Measurements from ENCODE around the gene GUCD1. TPM values are rescaled to one million over a fixed set of nuclear protein-coding genes. Genes with fewer than 3 reads are reported as not detected.
"Not testable (repeated sequence)": the region's sequence is repeated elsewhere in the genome, so short reads cannot be mapped to it uniquely, and the experiment has no call there.

GUCD1 gene
- total RNA-seq, 1 experiment from 2014 or later, result 48.4 TPM

DNA sequence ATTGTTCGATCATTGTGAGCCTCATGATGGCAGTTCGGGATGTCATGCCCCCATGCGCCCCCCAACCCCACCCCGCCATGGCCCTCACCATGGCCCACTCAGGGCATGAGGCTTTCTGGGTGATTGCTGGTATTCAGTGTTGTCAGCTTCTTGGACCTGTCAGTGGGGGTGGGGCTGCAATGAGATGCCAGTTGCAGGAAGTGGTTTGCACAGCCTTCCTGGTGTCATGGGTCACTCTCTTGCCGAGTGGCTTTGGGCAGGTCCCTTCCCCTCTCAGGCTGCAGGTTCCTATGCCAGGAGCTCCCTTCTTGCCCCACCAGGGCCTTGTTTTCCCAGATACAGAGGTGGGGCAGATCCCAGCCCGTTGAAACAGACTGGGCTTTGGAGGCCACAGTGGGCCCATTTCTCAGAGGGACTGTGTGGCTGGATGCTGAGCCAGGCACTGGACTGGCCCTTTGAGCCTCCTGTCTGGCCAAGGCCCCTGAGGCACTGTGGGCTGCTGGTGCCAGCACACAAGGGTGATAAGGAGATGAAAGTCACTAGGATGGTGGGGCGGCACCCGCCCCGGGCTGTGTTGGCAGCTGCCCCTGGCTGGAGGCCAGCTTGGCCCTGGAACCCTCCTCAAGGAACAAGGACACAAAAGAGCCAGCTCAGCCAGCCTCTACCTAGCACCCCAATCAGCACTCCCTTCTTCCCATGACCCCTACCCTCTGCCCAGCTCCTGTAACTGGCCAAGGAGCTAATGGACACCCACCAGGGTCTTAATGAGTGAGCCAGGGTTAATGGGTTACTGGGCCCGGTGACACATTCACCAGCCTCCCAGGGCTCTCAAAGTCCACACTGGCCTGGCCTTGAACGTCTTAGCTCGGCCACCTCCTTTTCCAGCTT, 46.5 kb upstream of the GUCD1 start:
- ChIA-PET CTCF (no interaction called here), POLR2A (no interaction called here)
- intact Hi-C loops (cut with micrococcal nuclease), result no loop called here
- H3K4me1 Mint-ChIP-seq (ENCODE audit: insufficient read depth, unreplicated experiment), result no peaks in the 10 kb centered on the region
- H3K4me3 Mint-ChIP-seq (ENCODE audit: unreplicated experiment), result no peak overlapping the region
- peaks cover 4% of the 10 kb centered on the region for H3K36me3 Mint-ChIP-seq (ENCODE audit: insufficient read depth, unreplicated experiment)
- H3K27ac Mint-ChIP-seq (ENCODE audit: low read depth, unreplicated experiment), result no peak overlapping the region
- no peaks in the 10 kb centered on the region for H3K27me3 Mint-ChIP-seq (ENCODE audit: insufficient read depth, unreplicated experiment)
- H3K9me3 Mint-ChIP-seq (ENCODE audit: unreplicated experiment), result no peaks in the 10 kb centered on the region
- DNase-seq (ENCODE audit: unreplicated experiment), result no peak
- BruUV-seq (replicated peaks), result no TSS peak
- TF ChIP-seq, protein P1, sequence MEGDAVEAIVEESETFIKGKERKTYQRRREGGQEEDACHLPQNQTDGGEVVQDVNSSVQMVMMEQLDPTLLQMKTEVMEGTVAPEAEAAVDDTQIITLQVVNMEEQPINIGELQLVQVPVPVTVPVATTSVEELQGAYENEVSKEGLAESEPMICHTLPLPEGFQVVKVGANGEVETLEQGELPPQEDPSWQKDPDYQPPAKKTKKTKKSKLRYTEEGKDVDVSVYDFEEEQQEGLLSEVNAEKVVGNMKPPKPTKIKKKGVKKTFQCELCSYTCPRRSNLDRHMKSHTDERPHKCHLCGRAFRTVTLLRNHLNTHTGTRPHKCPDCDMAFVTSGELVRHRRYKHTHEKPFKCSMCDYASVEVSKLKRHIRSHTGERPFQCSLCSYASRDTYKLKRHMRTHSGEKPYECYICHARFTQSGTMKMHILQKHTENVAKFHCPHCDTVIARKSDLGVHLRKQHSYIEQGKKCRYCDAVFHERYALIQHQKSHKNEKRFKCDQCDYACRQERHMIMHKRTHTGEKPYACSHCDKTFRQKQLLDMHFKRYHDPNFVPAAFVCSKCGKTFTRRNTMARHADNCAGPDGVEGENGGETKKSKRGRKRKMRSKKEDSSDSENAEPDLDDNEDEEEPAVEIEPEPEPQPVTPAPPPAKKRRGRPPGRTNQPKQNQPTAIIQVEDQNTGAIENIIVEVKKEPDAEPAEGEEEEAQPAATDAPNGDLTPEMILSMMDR (IDR thresholded peaks at IDR 0.05; ENCODE audit: unreplicated experiment), result no peak

DNA sequence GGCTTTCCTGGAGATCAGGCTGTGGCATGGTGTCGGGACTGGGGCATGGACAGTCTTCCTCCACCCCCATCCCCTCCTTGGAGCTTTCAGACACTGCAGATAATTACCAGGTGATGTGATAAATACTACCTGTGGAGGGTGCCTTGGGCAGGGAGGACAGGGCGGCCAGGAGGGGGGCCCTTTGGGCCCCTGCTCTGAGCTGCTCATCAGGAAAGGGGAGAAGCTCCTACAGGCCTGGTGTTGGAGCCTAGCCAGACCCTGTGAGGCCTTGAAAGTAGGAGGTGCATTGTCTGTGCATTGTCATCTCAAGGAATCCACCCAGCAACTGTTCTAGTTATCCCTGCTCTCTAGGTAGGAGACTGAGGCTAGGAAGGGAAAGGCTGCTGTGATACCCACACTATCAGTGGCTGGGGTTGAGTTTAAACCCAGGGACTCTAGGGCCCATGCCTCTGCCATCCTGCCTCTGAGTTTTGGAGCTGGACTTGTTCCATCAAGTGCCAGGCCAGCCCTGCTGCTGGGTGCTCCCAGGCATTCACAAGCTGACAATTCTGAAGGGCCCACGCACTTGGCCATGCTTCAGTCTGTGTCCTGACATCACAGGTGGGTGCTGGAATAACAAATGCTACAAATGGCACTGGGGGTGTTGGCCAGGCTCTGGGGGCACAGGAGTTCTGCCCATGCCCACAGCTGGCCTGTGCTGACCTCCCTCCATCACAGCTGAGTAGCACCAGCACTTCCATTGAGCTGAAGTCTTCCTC, 45.2 kb upstream of the GUCD1 start:
- H3K27ac Mint-ChIP-seq (ENCODE audit: low read depth, unreplicated experiment); H3K4me3 Mint-ChIP-seq (ENCODE audit: unreplicated experiment); H3K36me3 Mint-ChIP-seq (ENCODE audit: insufficient read depth, unreplicated experiment); POLR2A ChIA-PET; intact Hi-C loops (cut with micrococcal nuclease); H3K4me1 Mint-ChIP-seq (ENCODE audit: insufficient read depth, unreplicated experiment); H3K27me3 Mint-ChIP-seq (ENCODE audit: insufficient read depth, unreplicated experiment); DNase-seq (ENCODE audit: unreplicated experiment); BruUV-seq (replicated peaks); CTCF ChIA-PET; H3K9me3 Mint-ChIP-seq (ENCODE audit: unreplicated experiment): not testable (repeated sequence)

DNA sequence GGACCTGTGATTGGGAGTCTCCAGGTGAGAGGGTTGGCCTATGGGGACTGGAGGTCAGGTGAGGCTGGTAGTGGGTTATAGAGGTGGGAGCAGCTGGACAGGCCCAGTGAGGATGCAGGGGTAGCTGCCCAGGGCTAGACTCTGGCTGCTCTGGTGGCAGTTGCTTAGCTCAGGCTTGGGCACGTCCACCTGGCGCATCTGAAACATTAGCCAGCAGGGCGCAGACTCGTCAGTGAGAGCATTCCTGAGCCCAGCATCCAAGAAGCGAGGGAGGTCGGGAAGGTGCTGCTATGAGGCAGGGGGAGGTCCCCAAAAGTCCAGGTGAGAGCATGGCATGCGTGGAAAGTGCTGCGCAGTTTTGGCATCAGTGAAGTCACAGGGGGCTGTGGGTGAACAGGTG, 44.6 kb upstream of the GUCD1 start:
- H3K27ac Mint-ChIP-seq (ENCODE audit: low read depth, unreplicated experiment), result no peak overlapping the region
- intact Hi-C loops (cut with micrococcal nuclease), result no loop called here
- TF ChIP-seq, protein P1 (IDR thresholded peaks at IDR 0.05; ENCODE audit: unreplicated experiment), result no peak
- ChIA-PET POLR2A (no interaction called here), CTCF (no interaction called here)
- no peaks in the 10 kb centered on the region for H3K27me3 Mint-ChIP-seq (ENCODE audit: insufficient read depth, unreplicated experiment)
- no TSS peak for BruUV-seq (replicated peaks)
- H3K4me3 Mint-ChIP-seq (ENCODE audit: unreplicated experiment), result no peak overlapping the region
- DNase-seq (ENCODE audit: unreplicated experiment), result no peak
- H3K9me3 Mint-ChIP-seq (ENCODE audit: unreplicated experiment), result no peaks in the 10 kb centered on the region
- H3K4me1 Mint-ChIP-seq (ENCODE audit: insufficient read depth, unreplicated experiment), result no peaks in the 10 kb centered on the region
- H3K36me3 Mint-ChIP-seq (ENCODE audit: insufficient read depth, unreplicated experiment), result peaks cover 4% of the 10 kb centered on the region

DNA sequence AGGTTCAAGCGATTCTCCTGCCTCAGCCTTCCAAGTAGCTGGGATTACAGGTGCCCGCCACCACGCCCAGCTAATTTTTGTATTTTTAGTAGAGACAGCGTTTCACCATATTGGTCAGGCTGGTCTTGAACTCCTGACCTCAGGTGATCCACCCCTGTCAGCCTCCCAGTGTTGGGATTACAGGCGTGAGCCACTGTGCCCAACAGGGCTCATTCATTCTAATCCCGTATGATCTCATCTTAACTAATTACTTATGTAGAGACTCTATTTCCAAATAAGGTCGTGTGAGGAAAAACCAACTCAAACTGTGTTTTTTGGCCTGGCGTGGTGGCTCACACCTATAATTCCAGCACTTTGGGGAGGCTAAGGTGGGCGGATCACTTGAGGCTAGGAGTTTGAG, 42.1 kb upstream of the GUCD1 start:
- DNase-seq (ENCODE audit: unreplicated experiment); intact Hi-C loops (cut with micrococcal nuclease); H3K4me3 Mint-ChIP-seq (ENCODE audit: unreplicated experiment); H3K27me3 Mint-ChIP-seq (ENCODE audit: insufficient read depth, unreplicated experiment); H3K27ac Mint-ChIP-seq (ENCODE audit: low read depth, unreplicated experiment); BruUV-seq (replicated peaks); POLR2A ChIA-PET; H3K4me1 Mint-ChIP-seq (ENCODE audit: insufficient read depth, unreplicated experiment); H3K9me3 Mint-ChIP-seq (ENCODE audit: unreplicated experiment); H3K36me3 Mint-ChIP-seq (ENCODE audit: insufficient read depth, unreplicated experiment): not testable (repeated sequence)
- CTCF ChIA-PET, result interaction anchor here (0.7 to 1.0 kb wide), 2 partner anchors 9 to 154 kb away, joined by 3 read pairs; no protein-coding TSS in a partner anchor

DNA sequence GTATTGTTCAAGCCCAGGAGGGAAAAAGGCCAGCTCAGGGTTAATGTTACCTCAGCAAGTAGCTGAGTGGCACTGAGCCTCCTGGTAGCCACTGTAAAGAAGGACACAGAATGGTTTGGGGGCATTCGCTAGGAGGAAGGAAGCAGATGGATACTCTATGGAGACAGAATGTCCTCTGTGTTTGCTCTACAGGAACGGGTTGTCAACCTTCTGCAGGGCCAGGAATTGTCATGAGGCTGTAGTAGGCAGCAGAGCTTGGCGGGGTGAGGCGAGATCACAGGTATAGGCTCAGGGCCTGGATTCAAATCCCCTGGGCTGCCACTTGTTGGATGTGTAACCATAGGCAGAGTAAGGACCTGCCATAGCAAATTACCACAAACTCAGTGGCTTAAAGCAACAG, 40.9 kb upstream of the GUCD1 start:
- CTCF ChIA-PET, result no interaction called here
- no peaks in the 10 kb centered on the region for H3K27me3 Mint-ChIP-seq (ENCODE audit: insufficient read depth, unreplicated experiment)
- BruUV-seq (replicated peaks), result no TSS peak

More for the DNA sequence above, 40.9 kb upstream of the GUCD1 start:
- H3K4me1 Mint-ChIP-seq (ENCODE audit: insufficient read depth, unreplicated experiment), result no peaks in the 10 kb centered on the region
- H3K27ac Mint-ChIP-seq (ENCODE audit: low read depth, unreplicated experiment), result no peak overlapping the region
- no peak overlapping the region for H3K4me3 Mint-ChIP-seq (ENCODE audit: unreplicated experiment)
- peaks cover 4% of the 10 kb centered on the region for H3K36me3 Mint-ChIP-seq (ENCODE audit: insufficient read depth, unreplicated experiment)
- POLR2A ChIA-PET, result no interaction called here
- TF ChIP-seq, protein P1 (IDR thresholded peaks at IDR 0.05; ENCODE audit: unreplicated experiment), result no peak
- no peaks in the 10 kb centered on the region for H3K9me3 Mint-ChIP-seq (ENCODE audit: unreplicated experiment)
- DNase-seq (ENCODE audit: unreplicated experiment), result no peak
- intact Hi-C loops (cut with micrococcal nuclease), result no loop called here
